Kidney epithelial cell (primary cell): ENCODE results near the gene SNRPE. TPM values are rescaled to one million over a fixed set of nuclear protein-coding genes. Genes with fewer than 3 reads are reported as not detected.
"Not testable (repeated sequence)": the region's sequence is repeated elsewhere in the genome, so short reads cannot be mapped to it uniquely, and the experiment has no call there.

Source experiments
- DNase-seq: peaks from one replicate; pipeline ENCODE4 v3.0.0-alpha.2; 2010; ENCODE audit warnings: low read depth
- H3K27me3 ChIP-seq: 2 replicates; pipeline ENCODE4 v1.6.0; 2011; ENCODE audit warnings: low read length; ENCODE audit not compliant: control insufficient read depth, insufficient read depth
- H3K36me3 ChIP-seq: 2 replicates; pipeline ENCODE4 v1.5.1; 2011; ENCODE audit warnings: low read length; ENCODE audit not compliant: control insufficient read depth, insufficient read depth
- H3K4me3 ChIP-seq: 2 replicates; pipeline ENCODE4 v1.5.1; 2011; ENCODE audit warnings: low read depth, mild to moderate bottlenecking, control low read depth, low read length
- CTCF ChIP-seq: IDR thresholded peaks from 2 replicates; pipeline ENCODE4 v1.5.1; 2011; ENCODE audit warnings: mild to moderate bottlenecking, moderate library complexity, low read length, control low read depth, inconsistent platforms; ENCODE audit not compliant: insufficient read depth, poor library complexity, severe bottlenecking
- total RNA-seq: library from RNA; depleted of rRNA; stranded (reverse); fragments of >200 nt; gene quantifications from 2 replicates; pipeline ENCODE4 v1.2.3, GENCODE V29; 2015

SNRPE gene
- total RNA-seq, 1 donor from 2014 or later: 70.0 TPM

- Histone ChIP-seq H3K27me3 (no peaks in the 10 kb centered on the region), H3K36me3 (no peaks in the 10 kb centered on the region), H3K4me3 (no peak overlapping the region)
- DNase-seq: no peak
- no peak for TF ChIP-seq CTCF
Measured at GRCh38 chr1:203828002-203828401, 33.4 kb upstream of the SNRPE start.

- no peak for DNase-seq
- Histone ChIP-seq H3K36me3 (no peaks in the 10 kb centered on the region), H3K4me3 (no peak overlapping the region), H3K27me3 (no peaks in the 10 kb centered on the region)
- no peak for TF ChIP-seq CTCF
Measured at GRCh38 chr1:203828503-203828902, 32.9 kb upstream of the SNRPE start.

DNA sequence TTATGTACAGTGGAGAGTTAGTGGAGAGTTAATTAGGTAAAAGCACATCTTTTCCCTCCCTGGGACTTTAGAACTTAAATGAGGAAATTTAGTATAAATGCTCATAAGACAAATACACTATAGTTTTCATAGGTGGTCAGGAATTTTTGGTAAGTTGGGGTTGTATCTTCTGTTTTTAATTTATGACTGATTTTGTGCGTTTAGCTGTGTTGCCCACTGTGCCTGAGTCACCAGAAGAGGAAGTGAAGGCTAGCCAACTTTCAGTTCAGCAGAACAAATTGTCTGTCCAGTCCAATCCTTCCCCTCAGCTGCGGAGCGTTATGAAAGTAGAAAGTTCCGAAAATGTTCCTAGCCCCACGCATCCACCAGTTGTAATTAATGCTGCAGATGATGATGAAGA, 32.2 kb upstream of the SNRPE start:
- not testable (repeated sequence) for H3K36me3 ChIP-seq, H3K4me3 ChIP-seq, DNase-seq, H3K27me3 ChIP-seq

- no peak for DNase-seq
- H3K36me3 ChIP-seq: no peaks in the 10 kb centered on the region
Measured at GRCh38 chr1:203835476-203835875, 25.9 kb upstream of the SNRPE start.

GRCh38 chr1:203839081-203839480, 22.3 kb upstream of the SNRPE start:
- Histone ChIP-seq H3K36me3 (no peaks in the 10 kb centered on the region), H3K4me3 (no peak overlapping the region), H3K27me3 (no peaks in the 10 kb centered on the region)
- DNase-seq: no peak
- no peak for TF ChIP-seq CTCF

More at GRCh38 chr1:203835476-203835875, 25.9 kb upstream of the SNRPE start:
- Histone ChIP-seq H3K27me3 (no peaks in the 10 kb centered on the region), H3K4me3 (no peak overlapping the region)
- peak; percentile 8 for TF ChIP-seq CTCF

DNA sequence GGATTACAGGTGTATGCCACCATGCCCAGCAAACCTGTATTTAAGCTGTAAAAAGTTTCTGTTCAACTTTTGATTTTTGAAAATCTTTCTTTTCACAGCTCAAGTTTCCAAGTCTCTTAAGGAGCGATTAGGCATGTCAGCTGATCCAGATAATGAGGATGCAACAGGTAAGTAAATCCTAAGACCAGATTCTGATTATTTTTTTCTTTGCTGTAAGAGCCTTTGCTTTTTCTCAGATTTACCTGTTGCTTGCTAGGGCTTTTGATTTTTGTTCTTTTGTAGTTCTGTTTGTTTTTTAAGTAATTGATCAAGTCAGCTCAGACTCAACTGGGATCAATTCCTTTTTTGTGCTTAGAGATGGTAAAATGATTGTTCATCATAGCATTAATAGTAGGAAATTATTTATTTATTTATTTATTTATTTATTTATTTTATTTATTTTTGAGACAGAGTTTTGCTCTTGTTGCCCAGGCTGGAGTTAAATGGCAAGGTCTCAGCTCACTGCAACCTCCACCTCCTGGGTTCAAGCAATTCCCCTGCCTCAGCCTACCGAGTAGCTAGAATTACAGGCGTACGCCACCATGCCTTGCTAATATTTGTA, 21.1 kb upstream of the SNRPE start:
- Histone ChIP-seq H3K36me3 (no peaks in the 10 kb centered on the region), H3K4me3 (no peak overlapping the region), H3K27me3 (no peaks in the 10 kb centered on the region)
- no peak for DNase-seq
- TF ChIP-seq CTCF: no peak
